ENCODE results near the gene LPAR1. TPM values are rescaled to one million over a fixed set of nuclear protein-coding genes. Genes with fewer than 3 reads are reported as not detected.

LPAR1 gene
- total and polyA plus RNA-seq, 10 of the 15 experiments (the other 5 are each of a cell fraction or from before 2014, with no cell fraction given): 3.3 to 12.9 (median 8.4) TPM

GRCh38 chr9:111036946-111037345 lies 1.3 kb downstream of the LPAR1 start:
- H2AFZ ChIP-seq (ENCODE audit: control insufficient read depth, low read depth, low read length): no peak overlapping the region; the same call in 1 of the 2 replicates
- in situ Hi-C loops (cut with MboI): loop anchor here (5.0 kb wide), 1 partner anchor 260 kb away; no protein-coding TSS in a partner anchor
- DNase-seq (ENCODE audit: low read depth, low spot score): no peak
- H3K4me2 ChIP-seq (ENCODE audit: control insufficient read depth, insufficient read depth): peak overlapping the region; percentile 64
- RAD21 ChIA-PET (ENCODE audit: unreplicated experiment): interaction anchor here (0.6 to 3.8 kb wide), 46 partner anchors 9 to 584 kb away, joined by 3 to 68 read pairs (median 5); no protein-coding TSS in a partner anchor
- FAIRE-seq: no peak
- peaks cover 0 to 10% of the 10 kb centered on the region in 2 experiments; a peak in 1 of 4 replicates for H3K27me3 ChIP-seq (replicated peaks in 1 of 2; ENCODE audit: control insufficient read depth in 2 of 2, insufficient read depth in 2 of 2, low read length in 1 of 2)
- H3K36me3 ChIP-seq (ENCODE audit: control insufficient read depth in 2 of 2, insufficient read depth in 2 of 2, low read length in 1 of 2): no peaks in the 10 kb centered on the region
- H3K4me3 ChIP-seq: 0 out of 2 replicates have a peak overlapping the region, but pooled peaks have one; percentile 53
- SMC1A ChIA-PET (ENCODE audit: uncharacterized antibody, unreplicated experiment): interaction anchor here (0.7 to 12.9 kb wide), 41 partner anchors 9 to 418 kb away, joined by 3 to 218 read pairs (median 5); no protein-coding TSS in a partner anchor
- intact Hi-C loops (cut with micrococcal nuclease; ENCODE audit: unreplicated experiment): loop anchor here (1.0 to 5.0 kb wide), 3 partner anchors 160 to 398 kb away; no protein-coding TSS in a partner anchor
- no TSS peak for BruUV-seq (replicated peaks)
- no peak overlapping the region for H3K9ac ChIP-seq (ENCODE audit: control insufficient read depth, insufficient read depth, low read length)
- H3K79me2 ChIP-seq (ENCODE audit: control insufficient read depth, insufficient read depth, low read length): no peaks in the 10 kb centered on the region
- no peaks in the 10 kb centered on the region for H3K9me3 ChIP-seq (replicated peaks; ENCODE audit: control insufficient read depth, insufficient read depth, low read length)
- POLR2A ChIA-PET: interaction anchor here (0.5 to 1.5 kb wide), 7 partner anchors 22 to 229 kb away, joined by 4 to 9 read pairs (median 4); no protein-coding TSS in a partner anchor
- H4K20me1 ChIP-seq (ENCODE audit: control insufficient read depth, insufficient read depth): no peaks in the 10 kb centered on the region
- 53% methylated on average over 8 of the region's 8 CpGs for WGBS (ENCODE audit: insufficient coverage, insufficient replicate concordance, low lambda C conversion rate, missing lambda C conversion rate)
- TF ChIP-seq, protein P1, sequence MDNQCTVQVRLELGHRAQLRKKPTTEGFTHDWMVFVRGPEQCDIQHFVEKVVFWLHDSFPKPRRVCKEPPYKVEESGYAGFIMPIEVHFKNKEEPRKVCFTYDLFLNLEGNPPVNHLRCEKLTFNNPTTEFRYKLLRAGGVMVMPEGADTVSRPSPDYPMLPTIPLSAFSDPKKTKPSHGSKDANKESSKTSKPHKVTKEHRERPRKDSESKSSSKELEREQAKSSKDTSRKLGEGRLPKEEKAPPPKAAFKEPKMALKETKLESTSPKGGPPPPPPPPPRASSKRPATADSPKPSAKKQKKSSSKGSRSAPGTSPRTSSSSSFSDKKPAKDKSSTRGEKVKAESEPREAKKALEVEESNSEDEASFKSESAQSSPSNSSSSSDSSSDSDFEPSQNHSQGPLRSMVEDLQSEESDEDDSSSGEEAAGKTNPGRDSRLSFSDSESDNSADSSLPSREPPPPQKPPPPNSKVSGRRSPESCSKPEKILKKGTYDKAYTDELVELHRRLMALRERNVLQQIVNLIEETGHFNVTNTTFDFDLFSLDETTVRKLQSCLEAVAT (IDR thresholded peaks at IDR 0.05): peak; percentile 84; the same call in 1 of the 2 replicates
- TF ChIP-seq MTA3 (IDR thresholded peaks at IDR 0.05; ENCODE audit: borderline replicate concordance, low read length) (no peak), MXI1 (IDR thresholded peaks at IDR 0.05; ENCODE audit: low read depth, low read length) (no peak), EZH2 (IDR thresholded peaks at IDR 0.05; ENCODE audit: borderline replicate concordance, control insufficient read depth, low read depth, low read length) (0 out of 2 replicates have a peak, but pooled peaks have one; percentile 30)
- no peak overlapping the region for H3K27ac ChIP-seq (ENCODE audit: control insufficient read depth, insufficient read depth)
- no peak for ATAC-seq
- CTCF ChIA-PET: interaction anchor here (0.8 to 4.4 kb wide), 44 partner anchors 8 to 857 kb away, joined by 3 to 50 read pairs (median 5); no protein-coding TSS in a partner anchor
- H3K4me1 ChIP-seq (ENCODE audit: control insufficient read depth, insufficient read depth, low read length): no peaks in the 10 kb centered on the region

All from GM12878 (cell line).